GM21447 (cell line): Measurements from ENCODE around the gene CTF1.
A peak's percentile ranks its signal among the peaks of the same experiment; 100 is the strongest.
"Not testable (repeated sequence)": the region's sequence is repeated elsewhere in the genome, so short reads cannot be mapped to it uniquely, and the experiment has no call there.

Experiments used
- ATAC-seq: cut with Tn5 transposase; IDR thresholded peaks from one replicate; pipeline ENCODE4 v1.9.1; 2021; ENCODE audit not compliant: unreplicated experiment

Gene CTF1

GRCh38 chr16:30896261-30896888 is at the start of gene CTF1:
CTF1 (plus strand) TSS chr16:30896614; CDS start chr16:30896644, 30 bp downstream.
- peak; percentile 3 for ATAC-seq

GRCh38 chr16:30846649-30847402 is 49.6 kb upstream of the CTF1 start:
- ATAC-seq: no peak

GRCh38 chr16:30850246-30850645 is 46.2 kb upstream of the CTF1 start:
- no peak for ATAC-seq

- no peak for ATAC-seq
These were observed 42.7 kb upstream of the CTF1 start for GRCh38 chr16:30853758-30854157.

GRCh38 chr16:30858111-30858495 is 38.3 kb upstream of the CTF1 start:
- no peak for ATAC-seq

GRCh38 chr16:30858829-30859423 is 37.5 kb upstream of the CTF1 start:
- ATAC-seq: no peak

- not testable (repeated sequence) for ATAC-seq
These were observed 35.7 kb upstream of the CTF1 start for GRCh38 chr16:30860729-30861128.

GRCh38 chr16:30863178-30863577 is 33.2 kb upstream of the CTF1 start:
- ATAC-seq: not testable (repeated sequence)

GRCh38 chr16:30866031-30866430 is 30.4 kb upstream of the CTF1 start:
- ATAC-seq: no peak

GRCh38 chr16:30867747-30868146 is 28.7 kb upstream of the CTF1 start:
- ATAC-seq: no peak

GRCh38 chr16:30870904-30871303 is 25.5 kb upstream of the CTF1 start:
- no peak for ATAC-seq

GRCh38 chr16:30874244-30874820 is 22.1 kb upstream of the CTF1 start:
- no peak for ATAC-seq

GRCh38 chr16:30874821-30875717 is 21.3 kb upstream of the CTF1 start:
- peak; percentile 63 for ATAC-seq

GRCh38 chr16:30875871-30876801 is 20.3 kb upstream of the CTF1 start:
- no peak for ATAC-seq

GRCh38 chr16:30876867-30877266 is 19.5 kb upstream of the CTF1 start:
- no peak for ATAC-seq

- no peak for ATAC-seq
These were observed 13.7 kb upstream of the CTF1 start for GRCh38 chr16:30882429-30883310.

GRCh38 chr16:30884760-30885159 is 11.7 kb upstream of the CTF1 start:
- ATAC-seq: no peak

GRCh38 chr16:30885196-30885595 is 11.2 kb upstream of the CTF1 start:
- no peak for ATAC-seq

GRCh38 chr16:30886145-30886544 is 10.3 kb upstream of the CTF1 start:
- ATAC-seq: no peak
